CD14-positive monocyte (primary cell): Measurements from ENCODE around the gene BRSK2. TPM values are rescaled to one million over a fixed set of nuclear protein-coding genes. Genes with fewer than 3 reads are reported as not detected.
A peak's percentile ranks its signal among the peaks of the same experiment; 100 is the strongest.

Experiments
- DNase-seq, 3 donors: peaks; one replicate each; pipeline ENCODE4 v3.0.0-alpha.2; 2011 to 2022
- H2AFZ ChIP-seq: 2 replicates; pipeline ENCODE4 v1.6.0; 2012; ENCODE audit warnings: mild to moderate bottlenecking, low read depth, low read length, inconsistent platforms; ENCODE audit not compliant: insufficient read depth, poor library complexity, severe bottlenecking
- H3K27ac ChIP-seq, 2 donors: 1 replicate in 1 of 2; 2 replicates in 1 of 2; pipeline ENCODE4 v1.5.1; 2012 to 2013; ENCODE audit warnings: low read length in 2 of 2, control low read depth in 1 of 2, inconsistent platforms in 1 of 2, low read depth in 1 of 2, mild to moderate bottlenecking in 1 of 2
- H3K27me3 ChIP-seq, 2 donors: one replicate each; pipeline versions ENCODE4 v1.6.0 to v1.6.1; 2011 to 2013; ENCODE audit warnings: low read length in 2 of 2; ENCODE audit not compliant: control insufficient read depth in 2 of 2, insufficient read depth in 2 of 2
- H3K36me3 ChIP-seq, 2 donors: replicated peaks in 1 of 2; 1 replicate in 1 of 2; 2 replicates in 1 of 2; pipeline versions ENCODE4 v1.5.1 to v1.6.1; 2012 to 2013; ENCODE audit warnings: low read length in 2 of 2, control low read depth in 1 of 2, inconsistent platforms in 1 of 2, mild to moderate bottlenecking in 1 of 2; ENCODE audit not compliant: insufficient read depth in 2 of 2, control insufficient read depth in 1 of 2
- H3K4me1 ChIP-seq, 2 donors: 1 replicate in 1 of 2; 2 replicates in 1 of 2; pipeline versions ENCODE4 v1.5.1 to v1.6.1; 2012 to 2013; ENCODE audit warnings: low read length in 2 of 2, control low read depth in 1 of 2, inconsistent platforms in 1 of 2, mild to moderate bottlenecking in 1 of 2, moderate library complexity in 1 of 2; ENCODE audit not compliant: insufficient read depth in 2 of 2, control insufficient read depth in 1 of 2
- H3K4me2 ChIP-seq: replicated peaks from 2 replicates; pipeline ENCODE3; 2012; ENCODE audit warnings: low read length, moderate library complexity, mild to moderate bottlenecking; ENCODE audit not compliant: poor library complexity, severe bottlenecking; ENCODE audit errors: extremely low read depth
- H3K4me3 ChIP-seq, 3 experiments: fragments of 200-600 bp in 1 of 3; sonication (generic) in 1 of 3; replicated peaks in 1 of 3; 1 replicate in 2 of 3; 2 replicates in 1 of 3; pipeline ENCODE4 v1.5.1; 2011 to 2013; ENCODE audit warnings: low read length in 3 of 3, mild to moderate bottlenecking in 3 of 3, control low read depth in 2 of 3, low read depth in 2 of 3, inconsistent platforms in 1 of 3, moderate library complexity in 1 of 3
- H3K79me2 ChIP-seq: 2 replicates; pipeline ENCODE4 v1.6.0; 2012; ENCODE audit warnings: mild to moderate bottlenecking, control low read depth, inconsistent platforms, low read length, moderate library complexity; ENCODE audit not compliant: insufficient read depth
- H3K9ac ChIP-seq: 2 replicates; pipeline ENCODE4 v1.6.0; 2017; ENCODE audit warnings: low read length, mild to moderate bottlenecking; ENCODE audit not compliant: insufficient read depth, poor library complexity, severe bottlenecking
- H3K9me3 ChIP-seq, 2 donors: replicated peaks in 1 of 2; 1 replicate in 1 of 2; 2 replicates in 1 of 2; pipeline versions ENCODE4 v1.5.1 to v1.6.1; 2012 to 2013; ENCODE audit warnings: low read length in 2 of 2, control low read depth in 1 of 2; ENCODE audit not compliant: control insufficient read depth in 1 of 2, insufficient read depth in 1 of 2
- H4K20me1 ChIP-seq: 2 replicates; pipeline ENCODE4 v1.6.0; 2012; ENCODE audit warnings: mild to moderate bottlenecking, low read length, control low read depth, moderate library complexity; ENCODE audit not compliant: insufficient read depth
- H3K27ac Mint-ChIP-seq, 7 donors: one replicate each; pipeline ENCODE4 v1.8.0; 2020; ENCODE audit warnings: mild to moderate bottlenecking in 7 of 7, mixed read lengths in 7 of 7, moderate library complexity in 6 of 7, inconsistent platforms in 2 of 7
- H3K27me3 Mint-ChIP-seq, 3 donors: one replicate each; pipeline ENCODE4 v1.8.0; 2021 to 2022; ENCODE audit warnings: low read depth in 3 of 3, mild to moderate bottlenecking in 3 of 3, mixed read lengths in 3 of 3, moderate library complexity in 3 of 3, inconsistent platforms in 1 of 3
- H3K36me3 Mint-ChIP-seq, 2 donors: one replicate each; pipeline ENCODE4 v1.8.0; 2020; ENCODE audit warnings: mixed read lengths in 2 of 2, inconsistent platforms in 1 of 2, mild to moderate bottlenecking in 1 of 2
- H3K4me1 Mint-ChIP-seq: one replicate; pipeline ENCODE4 v1.8.0; 2020; ENCODE audit warnings: mild to moderate bottlenecking, mixed read lengths
- H3K4me3 Mint-ChIP-seq, 2 donors: one replicate each; pipeline ENCODE4 v1.8.0; 2020; ENCODE audit warnings: mild to moderate bottlenecking in 2 of 2, mixed read lengths in 2 of 2, moderate library complexity in 1 of 2
- H3K9me3 Mint-ChIP-seq, 7 donors: one replicate each; pipeline ENCODE4 v1.8.0; 2020 to 2022; ENCODE audit warnings: mixed read lengths in 7 of 7, mild to moderate bottlenecking in 6 of 7, moderate library complexity in 6 of 7, inconsistent platforms in 2 of 7
- WGBS: methylation state at CpG from one replicate; pipeline ENCODE4 v1.1.5; 2013; ENCODE audit warnings: missing lambda C conversion rate; ENCODE audit not compliant: insufficient coverage; 5-methylcytosine and 5-hydroxymethylcytosine counted together
- intact Hi-C, 2 donors: fragments of 100-400 bp; cut with micrococcal nuclease; formaldehyde crosslinking; loops; one replicate each; pipeline versions ENCODE4 v1.15.0 to v1.15.1; 2023
- polyA plus RNA-seq, 3 donors: library from polyadenylated mRNA; depleted of rRNA in 1 of 3; unstranded in 2 of 3; stranded (reverse) in 1 of 3; fragments of 300-500 nt in 2 of 3; fragments of >200 nt in 1 of 3; fragmentation: Illumina TruSeq in 2 of 3; gene quantifications; 1 replicate in 2 of 3; 2 replicates in 1 of 3; pipeline ENCODE4 v1.2.3, GENCODE V29; 2012 to 2021
- TF ChIP-seq, protein P1 (sequence below): fragments of 200-600 bp; IDR thresholded peaks from one replicate; pipeline ENCODE4 v1.8.0; 2022; ENCODE audit warnings: antibody characterized with exemption, mild to moderate bottlenecking

Gene BRSK2
- polyA plus RNA-seq, 3 donors, result 0.13 TPM; not detected in 2

- Histone ChIP-seq H3K79me2 (no peaks in the 10 kb centered on the region), H3K4me3 (no peak overlapping the region), H3K4me2 (no peak overlapping the region), H2AFZ (no peak overlapping the region), H3K36me3 (no peaks in the 10 kb centered on the region), H3K9me3 (peaks cover 0 to 18% of the 10 kb centered on the region in 2 donors), H3K27ac (no peak overlapping the region), H3K27me3 (no peaks in the 10 kb centered on the region), H3K4me1 (no peaks in the 10 kb centered on the region), H3K9ac (no peak overlapping the region), H4K20me1 (no peaks in the 10 kb centered on the region)
- DNase-seq, result no peak
- WGBS, result 86% methylated on average over 20 of the region's 29 CpGs
- Mint-ChIP-seq H3K27ac (peak overlapping the region in 1 of 7 donors; percentile 72), H3K9me3 (peaks cover 3 to 13% (median 7%) of the 10 kb centered on the region in 7 donors), H3K4me3 (no peak overlapping the region), H3K36me3 (no peaks in the 10 kb centered on the region), H3K4me1 (no peaks in the 10 kb centered on the region), H3K27me3 (no peaks in the 10 kb centered on the region)
- TF ChIP-seq, protein P1, sequence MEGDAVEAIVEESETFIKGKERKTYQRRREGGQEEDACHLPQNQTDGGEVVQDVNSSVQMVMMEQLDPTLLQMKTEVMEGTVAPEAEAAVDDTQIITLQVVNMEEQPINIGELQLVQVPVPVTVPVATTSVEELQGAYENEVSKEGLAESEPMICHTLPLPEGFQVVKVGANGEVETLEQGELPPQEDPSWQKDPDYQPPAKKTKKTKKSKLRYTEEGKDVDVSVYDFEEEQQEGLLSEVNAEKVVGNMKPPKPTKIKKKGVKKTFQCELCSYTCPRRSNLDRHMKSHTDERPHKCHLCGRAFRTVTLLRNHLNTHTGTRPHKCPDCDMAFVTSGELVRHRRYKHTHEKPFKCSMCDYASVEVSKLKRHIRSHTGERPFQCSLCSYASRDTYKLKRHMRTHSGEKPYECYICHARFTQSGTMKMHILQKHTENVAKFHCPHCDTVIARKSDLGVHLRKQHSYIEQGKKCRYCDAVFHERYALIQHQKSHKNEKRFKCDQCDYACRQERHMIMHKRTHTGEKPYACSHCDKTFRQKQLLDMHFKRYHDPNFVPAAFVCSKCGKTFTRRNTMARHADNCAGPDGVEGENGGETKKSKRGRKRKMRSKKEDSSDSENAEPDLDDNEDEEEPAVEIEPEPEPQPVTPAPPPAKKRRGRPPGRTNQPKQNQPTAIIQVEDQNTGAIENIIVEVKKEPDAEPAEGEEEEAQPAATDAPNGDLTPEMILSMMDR, result no peak
- intact Hi-C loops, result no loop called here
Observed at GRCh38 chr11:1459764-1460395, 70.1 kb downstream of the BRSK2 start.

DNA sequence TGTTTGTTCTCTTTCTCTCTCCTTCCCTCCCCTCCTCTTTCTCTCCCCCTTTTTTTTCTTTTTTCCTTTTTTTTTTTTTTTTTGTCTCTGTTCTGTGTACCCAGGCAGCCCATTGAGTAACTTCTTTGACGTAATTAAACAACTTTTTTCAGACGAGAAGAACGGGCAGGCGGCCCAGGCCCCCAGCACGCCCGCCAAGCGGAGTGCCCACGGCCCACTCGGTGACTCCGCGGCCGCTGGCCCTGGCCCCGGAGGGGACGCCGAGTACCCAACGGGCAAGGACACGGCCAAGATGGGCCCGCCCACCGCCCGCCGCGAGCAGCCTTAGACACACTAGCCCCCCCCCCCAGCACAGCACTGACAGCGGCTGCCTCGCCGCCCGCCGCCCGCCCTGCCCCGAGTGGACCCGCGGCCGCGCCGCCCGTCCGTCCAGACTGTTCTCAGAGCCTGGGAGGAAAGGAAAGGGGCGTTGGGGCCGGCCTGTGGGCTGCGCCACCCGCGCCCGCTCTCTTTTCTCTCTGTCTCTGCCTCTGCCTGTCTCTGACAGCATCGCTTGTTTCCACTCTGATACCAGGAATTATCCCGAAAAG is 70.8 kb downstream of the BRSK2 start:
- intact Hi-C loops, result no loop called here
- Histone ChIP-seq H3K27ac (no peak overlapping the region), H4K20me1 (no peaks in the 10 kb centered on the region), H3K4me2 (no peak overlapping the region), H2AFZ (no peak overlapping the region), H3K4me1 (no peaks in the 10 kb centered on the region), H3K9ac (no peak overlapping the region), H3K4me3 (no peak overlapping the region), H3K27me3 (no peaks in the 10 kb centered on the region), H3K79me2 (no peaks in the 10 kb centered on the region), H3K36me3 (peaks cover 0 to 5% of the 10 kb centered on the region in 2 donors), H3K9me3 (peaks cover 0 to 24% of the 10 kb centered on the region in 2 donors)
- WGBS, result 87% methylated on average over 21 of the region's 44 CpGs
- H3K27ac Mint-ChIP-seq, result no peak overlapping the region
- H3K9me3 Mint-ChIP-seq, result peaks cover 4 to 16% (median 9%) of the 10 kb centered on the region in 7 donors
- TF ChIP-seq, protein P1, result no peak
- peaks cover 0 to 2% (median 0%) of the 10 kb centered on the region in 3 donors for H3K27me3 Mint-ChIP-seq
- H3K4me1 Mint-ChIP-seq, result no peaks in the 10 kb centered on the region
- H3K36me3 Mint-ChIP-seq, result peaks cover 2 to 3% of the 10 kb centered on the region in 2 donors
- H3K4me3 Mint-ChIP-seq, result no peak overlapping the region
- no peak for DNase-seq
